ENCODE data around the gene PBX3. TPM values are rescaled to one million over a fixed set of nuclear protein-coding genes. Genes with fewer than 3 reads are reported as not detected.
"Not testable (repeated sequence)": the region's sequence is repeated elsewhere in the genome, so short reads cannot be mapped to it uniquely, and the experiment has no call there.

Gene PBX3
- polyA plus RNA-seq, 1 donor = 11.2 TPM

DNA sequence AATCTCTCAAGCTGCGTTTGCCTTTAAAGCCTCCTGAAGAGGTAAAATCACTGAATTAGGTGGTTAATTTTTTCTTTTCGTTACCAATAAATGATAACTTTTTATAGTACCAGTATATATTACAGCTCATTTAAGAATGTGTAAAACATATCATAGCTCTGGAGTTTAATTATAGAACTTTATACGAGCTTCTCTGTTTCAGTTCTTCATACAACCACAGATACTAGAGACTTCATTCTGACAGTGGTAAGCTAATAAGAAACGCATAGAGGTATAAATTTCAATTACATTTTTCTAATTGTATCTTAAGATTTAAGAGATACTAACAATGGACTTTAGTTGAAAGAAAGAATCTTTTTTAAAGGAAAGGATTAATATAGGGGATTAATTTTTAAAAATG is 73.9 kb downstream of the PBX3 start:
- no peak for DNase-seq (ENCODE audit: low read depth)

DNA sequence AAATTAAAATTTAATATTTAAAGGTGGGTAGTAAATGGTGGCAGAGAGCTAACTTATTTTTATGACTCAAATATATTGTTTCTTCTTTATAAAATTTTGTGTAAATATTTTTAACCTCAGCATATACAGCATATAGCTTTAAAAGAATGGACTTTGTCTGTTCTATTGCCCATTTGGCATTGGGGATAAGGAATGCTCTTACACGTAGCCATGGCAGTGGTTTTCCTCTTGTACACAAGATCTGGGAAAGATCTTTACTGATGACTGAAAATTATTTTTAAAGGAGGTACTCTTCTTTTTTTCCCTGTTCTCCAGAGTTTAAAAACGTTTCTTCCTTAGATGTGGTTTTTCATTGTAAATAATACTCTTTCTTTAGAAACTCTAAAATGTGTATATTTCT is 75.0 kb downstream of the PBX3 start:
- DNase-seq (ENCODE audit: low read depth) = no peak

DNA sequence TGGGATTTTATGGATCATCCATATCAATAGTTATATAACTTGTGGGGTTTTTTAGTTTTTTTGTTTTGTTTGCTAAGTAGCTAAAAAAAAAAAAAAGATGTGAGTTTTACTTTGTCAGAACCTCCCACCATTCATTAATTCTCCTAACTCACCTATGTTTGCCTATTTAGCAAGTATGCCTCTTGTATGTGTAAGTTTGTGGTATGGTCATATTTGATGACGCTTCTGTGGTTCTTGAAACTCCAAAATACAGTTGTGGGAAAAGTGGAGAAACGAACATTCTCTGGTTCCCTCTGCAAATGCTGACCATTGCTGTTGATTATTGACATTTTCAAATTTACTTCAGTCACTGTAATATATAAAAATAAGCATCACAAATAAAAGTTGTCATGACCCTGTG is 75.7 kb downstream of the PBX3 start:
- no peak for DNase-seq (ENCODE audit: low read depth)

DNA sequence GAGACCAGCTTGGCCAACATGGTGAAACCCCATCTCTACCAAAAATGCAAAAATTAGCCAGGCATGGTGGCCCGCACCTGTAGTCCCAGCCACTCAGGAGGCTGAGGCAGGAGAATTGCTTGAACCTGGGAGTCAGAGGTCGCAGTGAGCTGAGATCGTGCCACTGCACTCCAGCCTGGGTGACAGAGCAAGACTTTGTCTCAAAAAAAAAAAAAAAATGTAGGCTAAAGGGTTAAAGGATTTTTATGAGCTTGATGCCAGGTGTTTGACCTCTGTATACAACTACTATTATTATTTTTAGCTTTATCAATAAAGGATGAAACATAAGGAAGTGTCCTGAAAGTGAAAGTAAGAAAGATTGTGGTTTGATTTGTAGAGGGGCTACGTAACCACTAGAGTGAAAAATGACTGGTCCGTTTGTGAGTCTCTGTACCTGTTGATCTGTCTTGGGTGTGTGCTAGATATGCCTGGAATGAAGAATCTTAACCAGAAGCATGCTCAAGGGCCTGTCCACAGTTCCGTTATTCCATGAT is 76.8 kb downstream of the PBX3 start:
- not testable (repeated sequence) for DNase-seq (ENCODE audit: low read depth)

DNA sequence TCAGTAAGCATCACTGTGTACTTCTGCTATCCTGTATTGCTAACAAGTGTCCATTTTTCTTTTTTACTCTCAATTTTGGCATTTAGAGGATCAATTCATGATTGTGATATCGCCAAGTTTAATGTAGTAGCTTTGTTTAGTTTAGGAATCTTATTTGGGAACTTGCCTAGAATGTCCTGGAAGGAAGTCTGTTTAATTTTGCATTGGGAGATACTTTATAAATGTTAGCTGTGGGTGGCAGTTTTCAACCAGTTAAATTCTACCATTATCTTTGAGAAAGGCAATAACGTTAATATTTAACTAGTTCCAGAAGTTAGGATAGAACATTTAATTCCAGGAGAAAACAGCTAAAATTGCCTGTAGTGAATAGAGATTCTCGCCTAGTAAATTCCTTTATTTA is 78.6 kb downstream of the PBX3 start:
- no peak for DNase-seq (ENCODE audit: low read depth)

DNA sequence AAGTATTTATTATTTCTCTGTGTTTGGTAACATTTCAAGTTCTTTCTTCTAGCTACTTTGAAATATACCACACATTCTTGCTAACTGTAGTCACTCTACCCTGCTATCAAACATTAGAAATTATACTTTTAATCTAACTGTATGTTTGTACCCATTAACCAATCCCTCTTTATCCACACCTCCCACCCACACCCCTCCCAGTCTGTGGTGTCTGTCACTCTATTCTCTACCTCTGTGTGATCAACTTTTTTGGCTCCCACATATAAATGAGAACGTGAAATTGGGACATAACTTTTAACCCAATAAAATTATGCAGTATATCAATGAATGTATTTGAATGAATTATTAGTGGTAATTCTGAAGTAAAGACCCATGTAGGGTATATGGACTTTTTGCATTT is 79.7 kb downstream of the PBX3 start:
- DNase-seq (ENCODE audit: low read depth) = no peak

DNA sequence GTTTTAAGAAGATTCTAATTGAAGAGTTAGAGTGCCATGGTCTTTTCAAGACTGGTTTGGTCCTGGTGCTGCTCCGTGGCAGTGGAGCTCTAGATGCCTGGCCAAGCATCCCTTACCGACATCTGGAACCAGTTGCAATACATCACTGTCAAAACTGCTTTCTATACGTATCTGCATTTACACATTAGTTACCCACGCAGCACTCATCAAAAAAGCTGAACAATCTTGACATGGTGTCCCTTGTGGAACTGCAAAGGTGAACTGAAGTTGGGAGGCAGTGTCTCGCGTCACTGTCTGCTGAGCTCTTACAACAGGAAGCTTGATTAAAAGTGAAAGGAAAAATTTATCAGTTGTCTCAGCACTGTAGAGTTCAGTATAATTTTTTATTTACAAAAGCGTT is 82.6 kb downstream of the PBX3 start:
- DNase-seq (ENCODE audit: low read depth) = no peak

DNA sequence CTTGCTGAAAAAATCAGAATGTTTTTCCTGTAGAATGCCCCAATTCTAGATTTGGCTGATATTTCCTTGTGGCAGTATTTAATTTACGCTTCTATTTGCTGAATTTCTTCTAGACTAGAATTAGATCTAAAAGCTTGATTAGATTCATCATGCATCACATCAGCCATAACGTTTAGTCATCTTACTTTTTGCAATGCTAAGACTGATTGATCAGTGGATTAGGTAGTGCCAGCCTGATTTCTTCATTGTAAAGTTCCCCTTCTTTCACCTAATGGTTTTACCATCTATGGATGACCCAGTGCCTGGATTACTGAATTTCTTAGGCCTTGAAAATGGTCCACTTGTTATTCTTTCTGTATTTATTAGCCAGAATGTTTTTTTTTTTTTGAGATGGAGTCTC is 83.9 kb downstream of the PBX3 start:
- no peak for DNase-seq (ENCODE audit: low read depth)

DNA sequence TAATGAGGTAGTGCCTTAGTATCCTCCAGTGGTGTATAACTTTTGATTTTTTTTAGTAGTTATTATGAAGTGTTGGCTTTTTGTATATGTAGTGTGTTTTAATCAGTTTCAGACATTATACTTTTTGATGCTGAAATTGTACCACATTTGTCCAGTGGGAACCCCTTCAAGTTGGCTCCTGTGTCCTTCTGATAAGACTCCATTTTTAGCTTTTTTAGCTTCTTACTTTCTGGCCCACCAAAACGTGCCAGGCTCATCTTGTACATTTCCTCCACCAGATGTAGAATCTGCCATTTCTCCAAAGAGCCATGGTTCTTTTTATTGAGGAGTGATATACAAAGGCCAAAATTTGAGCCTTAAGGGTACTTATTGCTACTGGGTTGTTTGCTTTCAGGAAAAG is 84.4 kb downstream of the PBX3 start:
- no peak for DNase-seq (ENCODE audit: low read depth)

DNA sequence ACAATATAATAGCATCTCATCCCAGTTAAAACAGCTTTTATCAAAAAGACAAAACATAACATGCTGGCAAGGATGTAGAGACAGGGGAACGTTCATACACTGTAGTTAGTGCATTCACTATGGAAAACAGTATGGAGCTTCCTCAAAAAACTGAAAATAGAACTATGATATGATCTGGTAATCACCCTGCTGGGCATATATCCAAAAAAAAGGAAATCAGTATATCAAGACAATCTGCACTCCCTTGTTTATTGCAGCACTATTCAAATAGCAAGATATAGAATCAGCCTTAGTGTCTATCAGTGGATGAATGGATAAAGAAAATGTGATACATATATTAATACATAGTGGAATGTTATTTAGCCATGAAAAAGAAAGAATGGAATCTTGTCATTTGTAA is 88.5 kb downstream of the PBX3 start:
- DNase-seq (ENCODE audit: low read depth) = no peak

DNA sequence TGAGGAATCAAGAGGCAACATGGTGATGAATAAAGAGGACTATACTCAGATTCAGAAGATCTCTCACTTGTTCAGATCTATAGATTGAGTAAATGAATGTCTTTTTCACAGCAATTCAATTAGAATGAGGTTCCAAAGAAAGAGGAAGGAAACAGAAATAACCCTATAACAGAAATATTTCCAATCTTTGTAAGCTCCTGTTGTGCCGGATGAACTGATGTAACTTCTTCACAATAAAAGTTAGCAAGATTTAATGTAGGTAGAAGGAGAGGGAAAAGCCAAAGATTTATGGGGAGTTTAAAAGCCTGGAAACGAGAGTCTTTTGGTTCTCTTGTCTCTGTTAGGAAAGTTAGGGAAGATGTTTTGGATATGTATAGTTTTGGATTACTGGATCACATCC is 92.1 kb downstream of the PBX3 start:
- no peak for DNase-seq (ENCODE audit: low read depth)

DNA sequence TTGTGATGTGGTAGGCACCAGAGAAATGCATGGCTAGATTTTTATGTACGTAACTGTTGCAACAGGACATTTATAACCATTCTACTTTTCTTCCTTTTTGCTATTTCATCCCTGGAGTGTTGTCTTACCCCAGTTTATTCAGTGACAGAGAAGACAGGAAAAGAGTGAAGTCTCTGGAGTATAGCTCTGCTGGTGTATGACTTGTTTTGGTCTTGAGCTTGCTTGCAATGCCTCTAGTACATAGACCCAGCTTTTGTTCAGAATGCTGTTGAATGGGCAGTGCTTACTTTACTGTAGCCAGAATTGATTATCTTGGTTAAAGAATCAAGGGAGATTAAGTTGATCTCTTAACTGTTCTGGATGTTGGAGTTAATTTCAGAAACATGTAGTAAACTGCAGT is 94.3 kb downstream of the PBX3 start:
- no peak for DNase-seq (ENCODE audit: low read depth)

DNA sequence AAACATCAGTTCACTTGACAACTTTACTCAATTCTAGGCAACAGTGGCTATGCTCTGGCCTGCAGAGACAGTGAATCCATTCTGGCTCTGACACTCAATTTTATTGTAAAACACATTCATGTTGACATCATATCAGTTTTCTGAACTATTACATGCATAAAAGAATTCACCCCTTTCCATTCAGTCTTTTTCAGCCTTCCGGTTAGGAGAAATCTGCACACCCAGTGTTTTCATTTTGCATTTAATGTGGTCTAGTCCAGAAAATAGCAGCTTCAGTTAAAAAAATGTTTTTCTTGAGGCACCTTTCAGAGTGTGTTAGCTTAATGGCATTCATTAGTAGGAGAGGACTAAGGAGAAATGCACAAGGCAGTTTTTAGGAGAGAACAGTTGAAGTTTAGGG is 95.1 kb downstream of the PBX3 start:
- DNase-seq (ENCODE audit: low read depth) = no peak

DNA sequence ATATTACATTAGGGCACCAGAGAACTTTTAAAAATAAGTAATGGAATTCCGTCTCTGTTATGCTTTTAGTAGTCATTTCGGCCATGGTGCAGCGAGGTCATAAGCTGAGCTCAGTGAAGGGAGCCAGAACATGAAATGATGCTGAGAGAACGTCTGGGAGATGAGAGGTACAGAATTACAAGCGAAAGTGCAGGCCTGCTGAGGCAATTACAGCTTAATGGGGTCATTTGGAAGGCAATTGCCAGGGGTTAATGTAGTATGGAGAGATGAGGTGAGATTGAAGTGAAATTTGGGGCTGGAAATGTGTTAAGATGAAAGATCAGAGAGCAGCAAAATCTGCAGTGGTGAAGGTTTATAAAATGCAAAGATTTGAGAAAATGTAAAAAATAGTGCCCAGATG is 96.5 kb downstream of the PBX3 start:
- no peak for DNase-seq (ENCODE audit: low read depth)

DNA sequence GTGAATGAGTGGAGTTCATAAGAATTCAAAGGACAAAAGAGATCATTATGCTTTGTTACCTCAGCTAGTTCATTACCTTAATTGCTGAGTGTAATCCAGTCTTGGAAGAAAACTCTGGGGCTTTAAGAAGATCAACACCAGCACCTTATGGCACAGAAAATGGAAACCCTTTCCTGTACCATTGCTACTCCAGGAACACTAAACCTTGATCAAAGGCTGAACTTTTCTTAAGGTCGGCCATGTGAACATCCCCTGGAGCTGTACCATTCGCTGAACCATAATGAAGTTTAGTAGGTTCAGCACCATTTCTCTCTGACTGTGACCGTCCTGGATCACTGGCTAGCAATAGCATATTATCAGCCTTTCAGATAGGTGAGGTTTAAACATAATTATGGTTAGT is 97.4 kb downstream of the PBX3 start:
- DNase-seq (ENCODE audit: low read depth) = no peak

DNA sequence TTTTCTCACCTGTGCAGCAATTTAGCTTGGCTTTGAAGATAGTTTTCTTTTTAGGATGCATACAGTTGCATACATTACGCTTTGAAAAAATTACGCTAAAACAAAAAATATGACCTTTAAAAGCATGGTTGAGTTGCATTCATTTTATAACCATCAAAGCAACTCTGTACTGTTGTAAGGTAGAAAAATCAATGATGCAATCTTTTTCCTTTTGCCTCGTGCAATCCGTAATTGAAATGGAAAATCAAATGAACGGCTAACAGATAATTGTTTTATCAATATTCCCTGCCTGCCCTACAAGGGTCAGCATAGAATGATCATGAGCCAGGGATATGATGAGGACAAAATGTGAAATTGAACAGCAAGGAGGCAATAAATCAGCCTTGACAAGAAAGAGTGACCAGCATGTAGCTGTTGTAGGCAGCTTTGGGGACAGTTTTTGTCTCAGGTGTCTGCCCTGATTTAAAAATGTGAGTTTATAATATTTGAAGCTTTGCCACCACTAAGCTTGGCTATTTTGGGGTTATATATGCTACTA is 98.2 kb downstream of the PBX3 start:
- no peak for DNase-seq (ENCODE audit: low read depth)

DNA sequence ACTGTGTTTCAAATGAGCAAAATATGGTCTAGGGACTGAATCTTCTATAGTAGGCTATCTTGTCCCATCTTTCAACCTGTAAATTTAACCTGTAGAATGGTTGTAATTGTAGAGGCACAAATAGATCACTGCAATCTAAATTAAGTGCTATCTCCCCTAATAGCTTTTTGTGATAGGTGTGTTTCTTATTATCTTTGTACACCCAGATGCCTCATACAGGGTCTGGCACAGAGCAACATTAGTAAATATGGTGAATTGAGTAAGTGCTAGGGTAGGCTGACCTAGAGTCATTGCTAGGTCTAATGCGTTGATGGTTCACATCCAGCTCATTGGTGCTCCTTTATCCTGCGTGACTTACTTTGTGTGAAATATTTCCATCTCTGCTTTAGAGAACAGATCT is 100.6 kb downstream of the PBX3 start:
- DNase-seq (ENCODE audit: low read depth) = no peak

DNA sequence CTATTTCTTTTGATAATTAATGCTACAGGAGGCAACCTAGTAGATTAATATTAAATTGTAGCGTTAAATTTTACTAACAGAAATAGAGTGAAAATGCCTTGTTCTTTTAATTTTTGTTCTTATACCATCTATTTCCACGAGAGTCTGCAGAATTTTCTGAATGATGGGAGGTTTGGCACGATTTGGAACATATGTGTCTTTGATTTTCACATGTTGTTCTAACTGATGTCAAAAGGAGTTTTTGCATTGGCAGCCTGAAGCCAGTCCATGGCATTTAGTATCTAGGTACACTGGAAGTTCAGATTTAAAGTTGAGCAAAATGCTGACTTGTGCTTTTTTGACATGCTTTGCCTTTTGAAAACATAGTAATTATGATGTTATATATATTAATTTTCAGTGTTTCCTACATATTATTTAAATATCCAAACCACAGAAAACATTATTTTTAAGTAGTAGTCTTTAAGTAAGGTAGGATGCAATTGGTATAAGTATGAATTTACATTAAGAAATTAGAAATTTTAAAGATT is 103.0 kb downstream of the PBX3 start:
- DNase-seq (ENCODE audit: low read depth) = no peak

DNA sequence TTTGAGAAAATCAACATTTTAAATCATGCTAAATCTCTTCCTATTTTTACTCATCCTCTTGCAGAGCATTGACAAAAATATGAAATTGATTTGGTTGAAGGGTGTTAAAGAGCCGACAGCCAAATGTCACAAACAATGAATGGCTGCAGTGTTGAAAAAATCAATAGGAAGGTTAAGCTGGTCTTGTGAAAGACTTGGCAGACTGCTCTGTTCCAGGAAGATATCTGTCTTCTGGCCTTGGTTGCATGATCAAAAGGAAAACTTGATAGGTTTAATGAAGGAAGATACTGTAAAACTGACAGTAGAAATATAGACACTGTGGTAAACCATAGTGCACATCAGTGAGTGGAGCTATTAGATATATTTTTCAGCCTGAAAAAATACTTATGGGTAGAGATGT is 103.6 kb downstream of the PBX3 start:
- no peak for DNase-seq (ENCODE audit: low read depth)

DNA sequence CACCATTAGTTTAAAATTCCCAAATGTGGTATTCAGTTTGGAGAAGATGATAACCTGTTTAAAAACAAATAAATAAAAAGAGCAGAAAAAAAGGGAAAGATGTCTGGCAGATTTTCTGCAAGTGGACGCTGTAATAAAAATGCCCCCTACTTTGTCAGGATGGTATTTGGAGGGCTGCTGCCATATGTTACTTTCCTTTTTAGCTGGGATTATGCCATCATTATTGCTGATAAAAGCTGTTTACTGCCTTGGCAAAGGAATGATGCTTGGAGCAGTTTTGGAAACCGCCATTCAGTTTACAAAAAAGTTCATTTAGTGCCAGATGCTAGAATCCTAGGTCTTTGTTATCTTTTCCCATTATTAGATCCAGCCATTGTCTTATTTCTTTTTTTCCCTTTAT is 104.8 kb downstream of the PBX3 start:
- DNase-seq (ENCODE audit: low read depth) = no peak

DNA sequence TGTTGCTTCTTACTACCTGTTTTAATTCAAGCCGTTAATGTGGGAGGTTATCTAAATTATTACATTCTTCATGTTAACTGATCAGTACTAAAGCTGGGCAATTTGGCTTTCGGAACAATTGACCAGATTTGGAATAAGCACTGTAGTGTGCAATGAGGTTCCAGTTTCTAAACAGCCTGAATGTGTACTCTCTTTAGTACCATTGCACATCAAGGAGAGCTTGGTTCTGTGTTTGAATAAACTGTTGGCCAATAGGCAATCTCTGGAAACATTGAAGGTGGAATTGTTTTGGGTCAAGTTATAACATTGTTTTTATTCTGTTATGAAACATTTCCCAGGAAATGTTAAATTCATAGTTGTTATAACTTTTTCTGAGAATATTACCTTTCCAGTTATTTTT is 105.2 kb downstream of the PBX3 start:
- DNase-seq (ENCODE audit: low read depth) = no peak

DNA sequence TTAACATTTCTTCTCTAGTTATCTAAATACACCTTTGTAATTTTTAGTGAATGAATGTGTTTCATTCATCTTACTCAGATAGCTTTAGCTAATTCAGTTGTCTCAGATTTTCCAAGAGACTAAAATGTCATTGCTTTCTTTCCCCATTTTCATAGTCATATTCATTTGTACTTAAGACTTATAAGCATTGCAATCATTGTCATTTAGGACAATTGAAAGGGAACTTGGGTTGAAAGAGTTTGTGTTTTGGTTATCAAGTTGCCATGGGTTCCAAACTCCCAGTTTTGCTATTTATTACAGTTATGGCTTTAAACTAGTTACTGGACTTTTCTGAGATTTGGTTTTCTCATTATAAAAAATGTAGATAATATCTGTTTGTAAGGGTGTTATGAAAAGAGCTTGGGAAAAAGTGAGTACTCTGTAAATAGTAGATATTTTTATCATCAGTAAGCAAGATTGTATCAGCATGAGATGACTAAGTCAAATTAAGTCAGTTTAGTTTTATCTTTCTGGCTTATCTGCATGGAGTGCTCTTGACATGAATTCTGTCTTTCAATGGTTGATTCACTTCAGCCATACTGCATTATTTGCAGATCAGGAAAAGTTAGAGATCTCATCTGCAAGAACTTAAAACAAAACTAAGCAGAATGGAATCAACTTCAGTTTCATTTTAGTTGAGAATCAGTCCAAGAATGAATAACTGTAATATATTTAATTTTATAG is 107.5 kb downstream of the PBX3 start:
- no peak for DNase-seq (ENCODE audit: low read depth)

DNA sequence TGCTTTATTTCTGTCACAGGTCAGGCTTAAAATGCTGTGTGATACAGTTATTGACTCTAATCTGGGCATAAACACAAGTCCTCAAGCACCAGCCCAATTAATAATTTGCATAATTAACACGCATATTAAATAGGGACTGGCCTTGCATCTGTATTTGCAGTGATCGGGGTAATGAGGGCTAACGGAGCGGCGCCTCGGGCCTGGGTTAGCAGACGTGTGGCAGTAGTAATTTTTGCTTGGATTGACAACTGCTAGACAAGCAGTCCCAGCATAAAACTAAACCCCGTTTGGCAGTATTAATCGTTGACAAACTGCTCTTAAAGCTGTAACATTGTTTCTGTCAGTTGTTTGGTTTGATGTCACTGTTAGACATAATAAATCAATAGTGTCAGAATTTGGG is 109.2 kb downstream of the PBX3 start:
- no peak for DNase-seq (ENCODE audit: low read depth)
